Stomach (tissue), 9 donors: Measurements from ENCODE around the gene DCC. TPM values are rescaled to one million over a fixed set of nuclear protein-coding genes. Genes with fewer than 3 reads are reported as not detected.

Experiments
- DNase-seq, 2 donors: peaks; one replicate each; pipeline versions ENCODE4 v3.0.0 to v3.0.0-alpha.2; 2013 to 2019
- H3K27ac ChIP-seq, 5 donors: fragments of 200-600 bp in 4 of 5; sonication (generic) in 4 of 5; one replicate each; pipeline ENCODE4 v1.5.1; 2013 to 2019; ENCODE audit warnings: mild to moderate bottlenecking in 1 of 5, moderate library complexity in 1 of 5
- H3K27me3 ChIP-seq, 3 donors: fragments of 200-600 bp; sonication (generic); one replicate each; pipeline ENCODE4 v1.5.1; 2017 to 2019; ENCODE audit warnings: mixed run types in 1 of 3
- H3K36me3 ChIP-seq, 4 donors: fragments of 200-600 bp; sonication (generic); 1 replicate in 3 of 4; 2 replicates in 1 of 4; pipeline ENCODE4 v1.5.1; 2016 to 2019
- H3K4me1 ChIP-seq, 4 donors: fragments of 200-600 bp; sonication (generic); one replicate each; pipeline ENCODE4 v1.5.1; 2016 to 2019
- H3K4me3 ChIP-seq, 4 donors: fragments of 200-600 bp; sonication (generic) in 3 of 4; one replicate each; pipeline ENCODE4 v1.5.1; 2016 to 2019; ENCODE audit warnings: mild to moderate bottlenecking in 1 of 4
- H3K9me3 ChIP-seq, 4 donors: fragments of 200-600 bp; sonication (generic); one replicate each; pipeline ENCODE4 v1.5.1; 2016 to 2019
- CTCF ChIP-seq, 7 experiments: fragments of 450-650 bp in 4 of 7; fragments of 200-600 bp in 3 of 7; sonication (generic) in 3 of 7; IDR thresholded peaks; one replicate each; pipeline ENCODE4 v1.5.1; 2016 to 2019; ENCODE audit warnings: antibody characterized with exemption in 7 of 7, control low read depth in 2 of 7, mild to moderate bottlenecking in 1 of 7
- EP300 ChIP-seq: sonication (generic); formaldehyde crosslinking; IDR thresholded peaks from one replicate; pipeline ENCODE4 v1.6.1; 2017; ENCODE audit warnings: antibody characterized with exemption
- POLR2A ChIP-seq, 4 donors: fragments of 450-650 bp; IDR thresholded peaks; one replicate each; pipeline ENCODE4 v1.6.1; 2016; ENCODE audit warnings: antibody characterized with exemption in 4 of 4, control low read depth in 2 of 4, mild to moderate bottlenecking in 1 of 4, moderate library complexity in 1 of 4
- POLR2AphosphoS5 ChIP-seq, 3 donors: sonication (generic); formaldehyde crosslinking; IDR thresholded peaks; one replicate each; pipeline ENCODE4 v1.6.1; 2016; ENCODE audit warnings: antibody characterized with exemption in 3 of 3
- WGBS, 5 donors: extraction: QIAGEN DNeasy Blood & Tissue Kit in 3 of 5; methylation state at CpG; one replicate each; pipeline versions ENCODE4 v1.1.5 to v1.1.7; 2013 to 2018; 5-methylcytosine and 5-hydroxymethylcytosine counted together
- intact Hi-C: fragments of 100-400 bp; cut with DNase I; formaldehyde crosslinking; loops from one replicate; pipeline ENCODE4 v1.15.1; 2023; ENCODE audit warnings: low total_unique reads
- polyA plus RNA-seq, 3 donors: library from polyadenylated mRNA; stranded (reverse); fragments of 200-250 nt; gene quantifications; one replicate each; pipeline ENCODE4 v1.2.3, GENCODE V29; 2013
- total RNA-seq, 5 donors: library from RNA; depleted of rRNA; stranded (reverse); fragments of >200 nt; gene quantifications; one replicate each; pipeline versions ENCODE4 v1.1.0 to v1.2.3, GENCODE V29; 2014 to 2016
- donor health status: healthy with polysubstance abuse.
- donor health status: Bipolar disorder and iron deficiency.
- donor health status: healthy.

The DCC gene
- total and polyA plus RNA-seq, 8 donors = 0.58 to 1.7 TPM; not detected in 6

DNA sequence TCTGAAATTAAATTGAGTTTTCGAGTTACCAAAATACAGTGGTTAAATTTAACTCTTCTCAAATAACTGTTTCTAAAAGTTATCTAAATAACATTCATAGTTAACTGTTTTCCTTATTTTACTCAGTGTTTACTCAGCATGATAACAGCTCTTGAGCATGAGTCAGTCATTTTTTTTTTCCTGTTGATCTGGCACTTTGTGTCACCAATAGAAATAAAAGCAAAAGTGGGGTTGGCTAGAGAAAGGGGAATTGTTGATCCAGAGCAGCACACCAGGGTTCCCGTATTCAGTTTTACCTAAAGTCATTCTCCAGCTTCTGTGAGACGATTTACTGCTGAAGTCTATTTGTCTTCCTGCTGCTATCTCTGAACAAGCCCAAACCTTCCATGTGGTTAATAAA, 851.6 kb downstream of the DCC start:
- Histone ChIP-seq H3K4me1 (no peaks in the 10 kb centered on the region), H3K27me3 (no peaks in the 10 kb centered on the region), H3K4me3 (no peak overlapping the region), H3K9me3 (no peaks in the 10 kb centered on the region), H3K27ac (no peak overlapping the region), H3K36me3 (no peaks in the 10 kb centered on the region)
- TF ChIP-seq POLR2AphosphoS5 (IDR thresholded peaks at IDR 0.05) (no peak), EP300 (no peak), POLR2A (IDR thresholded peaks at IDR 0.05) (no peak), CTCF (IDR thresholded peaks at IDR 0.05) (no peak)
- intact Hi-C loops = no loop called here
- no peak for DNase-seq
- WGBS, 5 donors = 21 to 38% (median 27%) methylated on average over 3 of the region's 3 CpGs

- intact Hi-C loops = no loop called here
- Histone ChIP-seq H3K36me3 (no peaks in the 10 kb centered on the region), H3K27me3 (no peaks in the 10 kb centered on the region), H3K9me3 (no peaks in the 10 kb centered on the region), H3K27ac (no peak overlapping the region), H3K4me3 (no peak overlapping the region), H3K4me1 (no peaks in the 10 kb centered on the region)
- no peak for TF ChIP-seq CTCF (IDR thresholded peaks at IDR 0.05)
- no peak for TF ChIP-seq POLR2AphosphoS5 (IDR thresholded peaks at IDR 0.05)
- no peak for TF ChIP-seq POLR2A (IDR thresholded peaks at IDR 0.05)
- no peak for TF ChIP-seq EP300
- no peak for DNase-seq
These were observed 853.9 kb downstream of the DCC start for GRCh38 chr18:53193870-53194269.

GRCh38 chr18:53219853-53220252, 879.9 kb downstream of the DCC start:
- Histone ChIP-seq H3K9me3 (no peaks in the 10 kb centered on the region), H3K4me1 (no peaks in the 10 kb centered on the region), H3K4me3 (no peak overlapping the region), H3K36me3 (no peaks in the 10 kb centered on the region), H3K27me3 (no peaks in the 10 kb centered on the region), H3K27ac (no peak overlapping the region)
- intact Hi-C loops = no loop called here
- TF ChIP-seq EP300 (no peak), POLR2AphosphoS5 (IDR thresholded peaks at IDR 0.05) (no peak), CTCF (IDR thresholded peaks at IDR 0.05) (no peak), POLR2A (IDR thresholded peaks at IDR 0.05) (no peak)
- no peak for DNase-seq

DNA sequence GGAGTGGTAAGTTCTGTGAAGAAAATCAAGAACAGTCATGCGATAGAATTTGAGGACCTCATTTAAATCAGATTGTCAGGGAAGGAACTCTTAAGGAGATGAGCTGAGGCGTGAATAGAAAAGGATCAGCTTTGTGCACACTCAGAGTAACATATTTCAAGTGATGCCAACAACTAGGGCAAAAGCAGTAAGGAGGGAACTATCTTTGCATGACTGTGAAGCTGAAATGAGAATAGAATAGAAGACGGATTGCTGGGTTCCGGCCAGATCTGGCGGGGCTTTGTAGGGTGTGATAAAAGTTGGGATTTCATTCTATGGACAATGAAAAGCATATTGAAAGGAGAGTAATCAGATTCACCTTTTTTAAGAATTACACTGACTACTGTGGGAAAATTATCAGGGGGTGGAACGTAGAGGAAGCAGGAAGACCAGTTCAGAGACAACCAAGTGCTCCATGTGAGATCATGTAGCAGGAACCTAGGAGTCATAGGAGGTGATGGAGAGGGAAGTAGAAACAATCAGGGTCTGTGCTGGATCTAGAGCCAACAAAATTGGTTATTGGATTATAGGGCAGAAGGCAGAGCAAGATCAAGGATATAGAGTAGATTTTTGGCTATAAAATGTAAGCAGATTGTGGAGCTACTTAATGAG, 884.3 kb downstream of the DCC start:
- WGBS, 5 donors = 76 to 82% (median 79%) methylated on average over 6 of the region's 6 CpGs
- Histone ChIP-seq H3K9me3 (no peaks in the 10 kb centered on the region), H3K27ac (no peak overlapping the region), H3K27me3 (no peaks in the 10 kb centered on the region), H3K36me3 (no peaks in the 10 kb centered on the region), H3K4me3 (no peak overlapping the region), H3K4me1 (no peaks in the 10 kb centered on the region)
- no peak for DNase-seq
- intact Hi-C loops = no loop called here
- no peak for TF ChIP-seq CTCF (IDR thresholded peaks at IDR 0.05)
- no peak for TF ChIP-seq POLR2AphosphoS5 (IDR thresholded peaks at IDR 0.05)
- TF ChIP-seq POLR2A (IDR thresholded peaks at IDR 0.05) = no peak
- no peak for TF ChIP-seq EP300
